ENCODE measurements around the gene PEAR1. TPM values are rescaled to one million over a fixed set of nuclear protein-coding genes. Genes with fewer than 3 reads are reported as not detected.

PEAR1 gene
- total RNA-seq, 1 donor from 2014 or later = 14.8 TPM

DNA sequence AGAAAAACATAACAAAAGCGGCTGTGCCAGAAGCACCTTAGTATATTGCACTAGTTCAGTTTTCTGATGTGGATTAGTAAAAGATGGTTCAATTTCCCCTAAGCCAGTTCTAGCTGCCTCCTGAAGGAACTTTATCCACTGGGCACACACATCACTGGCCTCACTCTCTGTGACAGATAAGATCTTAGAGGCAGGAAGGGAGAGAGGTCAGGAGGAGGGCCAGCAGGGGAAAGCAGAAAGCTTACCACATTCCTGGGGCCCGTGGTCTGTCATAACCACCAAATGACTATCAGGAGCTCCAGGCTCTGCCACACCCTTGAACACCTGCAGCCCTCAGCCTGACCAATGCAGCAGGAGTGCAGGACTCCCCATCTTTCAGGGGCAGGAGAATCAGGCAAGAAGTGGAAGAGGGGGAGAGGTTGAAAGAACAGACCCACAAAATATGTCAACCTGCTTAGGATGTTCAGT, 64.8 kb downstream of the PEAR1 start:
- no peak overlapping the region for H3K27ac ChIP-seq
- no peaks in the 10 kb centered on the region for H3K4me1 ChIP-seq
- no peak overlapping the region for H3K4me3 ChIP-seq
- intact Hi-C loops (cut with DNase I) = no loop called here
- ATAC-seq (no peak), DNase-seq (no peak)
- TF ChIP-seq, protein P1, sequence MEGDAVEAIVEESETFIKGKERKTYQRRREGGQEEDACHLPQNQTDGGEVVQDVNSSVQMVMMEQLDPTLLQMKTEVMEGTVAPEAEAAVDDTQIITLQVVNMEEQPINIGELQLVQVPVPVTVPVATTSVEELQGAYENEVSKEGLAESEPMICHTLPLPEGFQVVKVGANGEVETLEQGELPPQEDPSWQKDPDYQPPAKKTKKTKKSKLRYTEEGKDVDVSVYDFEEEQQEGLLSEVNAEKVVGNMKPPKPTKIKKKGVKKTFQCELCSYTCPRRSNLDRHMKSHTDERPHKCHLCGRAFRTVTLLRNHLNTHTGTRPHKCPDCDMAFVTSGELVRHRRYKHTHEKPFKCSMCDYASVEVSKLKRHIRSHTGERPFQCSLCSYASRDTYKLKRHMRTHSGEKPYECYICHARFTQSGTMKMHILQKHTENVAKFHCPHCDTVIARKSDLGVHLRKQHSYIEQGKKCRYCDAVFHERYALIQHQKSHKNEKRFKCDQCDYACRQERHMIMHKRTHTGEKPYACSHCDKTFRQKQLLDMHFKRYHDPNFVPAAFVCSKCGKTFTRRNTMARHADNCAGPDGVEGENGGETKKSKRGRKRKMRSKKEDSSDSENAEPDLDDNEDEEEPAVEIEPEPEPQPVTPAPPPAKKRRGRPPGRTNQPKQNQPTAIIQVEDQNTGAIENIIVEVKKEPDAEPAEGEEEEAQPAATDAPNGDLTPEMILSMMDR (IDR thresholded peaks at IDR 0.05) = no peak
- H3K36me3 ChIP-seq = peaks cover 95% of the 10 kb centered on the region
- H3K9me3 ChIP-seq = no peaks in the 10 kb centered on the region
- no peaks in the 10 kb centered on the region for H3K27me3 ChIP-seq (ENCODE audit: low read depth)

DNA sequence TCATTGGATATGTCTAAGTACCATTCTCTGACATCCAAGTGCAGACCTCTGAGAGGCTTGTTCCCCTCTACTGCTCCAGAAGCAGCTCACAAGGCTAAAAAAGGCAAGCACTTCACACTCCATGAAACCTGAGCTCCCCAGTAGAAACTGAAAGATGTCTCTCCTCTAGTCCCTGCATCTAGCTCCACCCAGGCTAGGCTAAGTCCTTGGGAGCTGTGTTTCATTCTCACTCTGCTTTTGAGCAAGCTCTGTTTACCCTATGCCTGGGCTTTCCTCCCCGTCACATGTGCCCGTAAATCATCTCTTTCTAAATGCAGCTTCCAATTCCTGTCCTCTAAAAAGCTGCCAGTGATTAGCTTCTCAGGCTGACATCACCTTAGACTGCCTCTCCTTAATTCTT, 65.9 kb downstream of the PEAR1 start:
- Histone ChIP-seq H3K4me1 (peaks cover 6% of the 10 kb centered on the region), H3K36me3 (peaks cover 94% of the 10 kb centered on the region), H3K27ac (no peak overlapping the region), H3K4me3 (no peak overlapping the region), H3K9me3 (no peaks in the 10 kb centered on the region), H3K27me3 (ENCODE audit: low read depth) (no peaks in the 10 kb centered on the region)
- intact Hi-C loops (cut with DNase I) = no loop called here
- DNase-seq (no peak), ATAC-seq (no peak)
- TF ChIP-seq, protein P1 (IDR thresholded peaks at IDR 0.05) = no peak

DNA sequence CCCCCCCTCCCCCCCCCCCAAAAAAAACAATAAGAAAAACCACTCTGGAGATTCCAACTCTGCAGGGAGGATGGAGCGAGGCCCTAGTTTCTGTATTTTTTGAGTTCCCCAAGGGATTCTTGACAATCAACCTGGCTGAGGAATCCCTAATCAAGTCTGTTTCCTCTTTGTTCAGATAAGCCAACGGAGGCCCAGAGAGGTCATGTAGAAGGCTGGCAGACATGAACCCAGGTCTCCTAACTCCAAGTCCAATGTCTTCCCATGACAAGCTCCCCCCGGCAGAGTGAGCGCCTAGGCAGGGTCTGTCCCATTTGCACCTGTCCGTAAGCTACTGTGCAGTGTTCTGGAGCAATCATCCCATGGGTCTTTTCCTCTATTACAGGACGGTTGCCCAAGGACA, 66.4 kb downstream of the PEAR1 start:
- no peak for DNase-seq
- Histone ChIP-seq H3K27ac (no peak overlapping the region), H3K9me3 (no peaks in the 10 kb centered on the region), H3K27me3 (ENCODE audit: low read depth) (no peaks in the 10 kb centered on the region), H3K36me3 (peaks cover 89% of the 10 kb centered on the region), H3K4me1 (peaks cover 6% of the 10 kb centered on the region), H3K4me3 (no peak overlapping the region)
- TF ChIP-seq, protein P1 (IDR thresholded peaks at IDR 0.05) = no peak
- ATAC-seq = no peak
- intact Hi-C loops (cut with DNase I) = no loop called here

DNA sequence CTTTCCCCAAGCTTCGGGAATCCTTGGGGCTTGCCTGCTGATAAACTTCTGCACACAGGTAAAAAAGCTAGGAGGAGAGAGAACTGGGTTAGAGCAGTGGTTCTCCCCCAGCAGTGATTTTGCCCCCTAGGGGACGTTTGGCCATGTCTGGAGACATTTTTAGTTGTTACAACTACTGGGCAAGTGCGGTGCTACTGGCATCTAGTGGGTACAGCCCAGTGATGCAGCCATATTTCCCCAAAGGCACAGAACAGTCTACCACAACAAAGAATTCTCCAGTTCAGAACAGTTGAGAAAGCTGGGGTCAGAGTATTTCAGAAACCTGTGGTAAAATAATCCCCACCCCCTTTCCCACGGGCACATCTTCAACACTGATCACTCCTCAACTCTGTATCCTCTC, 68.2 kb downstream of the PEAR1 start:
- TF ChIP-seq, protein P1 (IDR thresholded peaks at IDR 0.05) = no peak
- H3K27me3 ChIP-seq (ENCODE audit: low read depth) = no peaks in the 10 kb centered on the region
- intact Hi-C loops (cut with DNase I) = no loop called here
- DNase-seq (no peak), ATAC-seq (no peak)
- H3K4me3 ChIP-seq = no peak overlapping the region
- H3K36me3 ChIP-seq = peaks cover 86% of the 10 kb centered on the region
- H3K9me3 ChIP-seq = no peaks in the 10 kb centered on the region
- H3K4me1 ChIP-seq = peaks cover 6% of the 10 kb centered on the region
- no peak overlapping the region for H3K27ac ChIP-seq

DNA sequence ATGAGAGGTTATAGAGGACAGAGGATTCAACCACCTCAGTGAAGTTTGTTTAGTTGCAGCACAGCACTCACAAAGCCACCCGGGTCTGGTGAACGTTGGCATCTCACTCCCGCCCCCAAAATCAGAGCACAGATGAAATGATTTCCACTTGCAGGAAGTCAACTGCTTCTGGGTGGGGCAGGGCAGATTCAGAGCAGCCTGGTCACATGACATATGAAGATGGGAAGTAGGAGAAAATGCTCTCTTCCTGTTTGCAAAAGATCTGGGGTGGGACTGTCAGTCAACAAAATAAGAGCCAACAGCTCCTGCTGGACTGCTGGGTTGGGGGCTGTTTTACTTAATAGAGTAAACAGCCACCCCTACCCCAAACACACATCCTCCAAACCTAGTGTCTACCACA, 70.1 kb downstream of the PEAR1 start:
- H3K27ac ChIP-seq = peak overlapping the region; percentile 54
- intact Hi-C loops (cut with DNase I) = no loop called here
- peaks cover 86% of the 10 kb centered on the region for H3K36me3 ChIP-seq
- H3K27me3 ChIP-seq (ENCODE audit: low read depth) = no peaks in the 10 kb centered on the region
- ATAC-seq = peak; percentile 67 to 81
- TF ChIP-seq, protein P1 (IDR thresholded peaks at IDR 0.05) = no peak
- peaks cover 6% of the 10 kb centered on the region for H3K4me1 ChIP-seq
- DNase-seq = peak; percentile 65
- H3K4me3 ChIP-seq = peak overlapping the region; percentile 32
- H3K9me3 ChIP-seq = no peaks in the 10 kb centered on the region

DNA sequence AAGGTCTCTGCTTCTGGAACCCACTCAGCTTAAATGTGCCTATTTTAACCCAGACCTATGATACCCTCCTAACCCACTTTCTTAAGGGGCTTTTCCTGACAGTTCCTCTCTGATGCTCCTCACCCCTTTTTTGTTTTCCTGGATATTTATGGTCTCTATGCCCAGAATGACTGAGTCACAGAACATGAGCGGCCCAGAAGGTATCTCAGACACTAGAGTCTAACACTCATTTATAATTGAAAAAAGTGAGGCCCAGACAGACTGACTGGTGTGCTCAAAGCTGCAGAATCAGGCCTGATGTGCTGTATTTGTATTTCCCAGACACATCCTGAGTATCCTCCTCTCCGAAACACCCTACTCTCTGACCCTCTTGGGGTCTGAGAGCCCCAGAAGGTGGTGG, 70.9 kb downstream of the PEAR1 start:
- TF ChIP-seq, protein P1 (IDR thresholded peaks at IDR 0.05) = no peak

More for the DNA sequence above, 70.9 kb downstream of the PEAR1 start:
- Histone ChIP-seq H3K4me1 (peaks cover 6% of the 10 kb centered on the region), H3K4me3 (no peak overlapping the region), H3K36me3 (peaks cover 86% of the 10 kb centered on the region), H3K27ac (no peak overlapping the region), H3K27me3 (ENCODE audit: low read depth) (no peaks in the 10 kb centered on the region), H3K9me3 (no peaks in the 10 kb centered on the region)
- ATAC-seq = no peak
- intact Hi-C loops (cut with DNase I) = no loop called here
- DNase-seq = no peak

Measured in lower lobe of right lung (tissue), 2 donors.